GM21526 (cell line): Measurements from ENCODE around the gene OR11H12.
"Not testable (repeated sequence)": the region's sequence is repeated elsewhere in the genome, so short reads cannot be mapped to it uniquely, and the experiment has no call there.

Experiments used
- ATAC-seq: cut with Tn5 transposase; IDR thresholded peaks from one replicate; pipeline ENCODE4 v1.9.1; 2021; ENCODE audit warnings: moderate library complexity; ENCODE audit not compliant: unreplicated experiment, low FRiP score

Gene OR11H12, protein sequence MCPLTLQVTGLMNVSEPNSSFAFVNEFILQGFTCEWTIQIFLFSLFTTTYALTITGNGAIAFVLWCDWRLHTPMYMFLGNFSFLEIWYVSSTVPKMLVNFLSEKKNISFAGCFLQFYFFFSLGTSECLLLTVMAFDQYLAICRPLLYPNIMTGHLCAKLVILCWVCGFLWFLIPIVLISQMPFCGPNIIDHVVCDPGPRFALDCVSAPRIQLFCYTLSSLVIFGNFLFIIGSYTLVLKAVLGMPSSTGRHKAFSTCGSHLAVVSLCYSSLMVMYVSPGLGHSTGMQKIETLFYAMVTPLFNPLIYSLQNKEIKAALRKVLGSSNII

DNA sequence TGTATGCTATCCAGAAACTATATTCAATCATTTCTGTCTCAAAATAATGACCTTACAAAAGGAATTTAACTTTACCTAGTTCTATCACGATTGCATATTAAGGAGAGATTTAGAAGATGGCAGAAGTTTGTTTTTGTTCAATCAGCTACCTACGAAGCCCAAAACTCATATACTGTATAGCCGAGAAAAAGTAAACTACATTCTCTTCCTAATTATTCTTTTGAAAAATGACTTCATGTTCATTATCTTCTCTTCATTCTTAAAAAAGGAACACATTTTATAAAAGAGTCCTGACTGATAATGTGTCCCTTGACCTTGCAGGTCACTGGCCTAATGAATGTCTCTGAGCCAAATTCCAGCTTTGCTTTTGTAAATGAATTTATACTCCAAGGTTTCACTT, at the start of gene OR11H12:
OR11H12 (plus strand) TSS at position 301 of the 400 bp plus-strand sequence; CDS start at position 301, 0 bp downstream.
- not testable (repeated sequence) for ATAC-seq

DNA sequence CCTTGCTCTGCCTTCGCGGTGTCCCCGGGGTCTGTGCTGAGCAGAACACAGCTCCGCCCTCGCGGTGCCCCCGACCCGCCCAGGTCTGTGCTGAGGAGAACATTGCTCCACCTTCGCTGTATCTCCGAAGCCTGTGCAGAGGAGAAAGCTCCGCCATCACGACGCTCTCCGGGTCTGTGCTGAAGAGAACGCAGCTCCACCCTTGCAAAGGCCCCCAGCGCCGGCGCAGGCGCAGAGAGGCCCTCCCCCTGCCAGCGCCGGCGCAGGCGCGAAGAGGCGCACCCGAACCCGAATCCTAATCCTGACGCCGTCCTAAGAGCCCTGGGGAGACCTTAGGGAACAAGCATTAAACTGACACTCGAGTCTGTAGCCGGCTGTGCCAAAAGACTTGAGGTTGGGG, 18.0 kb upstream of the OR11H12 start:
- ATAC-seq: not testable (repeated sequence)

DNA sequence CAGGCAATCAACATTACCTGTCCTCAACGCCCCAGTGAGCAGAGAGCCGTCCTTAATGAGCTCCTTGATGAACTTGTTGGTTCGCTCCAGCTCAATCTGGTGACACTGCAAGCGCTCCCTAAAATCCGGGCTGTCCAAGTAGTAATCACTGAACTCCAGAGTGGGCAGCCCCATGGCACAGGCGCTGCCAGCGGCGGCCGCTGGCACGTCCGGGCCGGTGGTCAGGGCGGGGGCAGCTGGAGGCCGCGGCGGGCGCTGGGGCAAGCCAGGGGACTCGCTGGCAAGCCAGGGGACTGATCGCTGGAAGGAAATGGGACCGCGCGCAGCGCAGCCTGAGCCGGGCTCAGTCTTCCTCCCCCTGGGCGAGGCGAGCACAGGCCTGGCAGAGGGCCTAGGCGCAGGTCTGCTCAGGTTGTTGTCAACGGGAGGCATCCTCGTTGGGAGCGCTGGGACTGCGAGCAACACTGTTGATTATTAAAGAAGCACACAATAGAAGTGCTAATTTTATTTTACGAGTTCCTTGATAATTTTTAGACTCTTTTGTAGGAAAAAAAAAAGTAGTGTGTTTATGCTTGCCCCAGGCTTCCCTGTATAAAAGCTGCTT, 25.8 kb downstream of the OR11H12 start:
- ATAC-seq: not testable (repeated sequence)

DNA sequence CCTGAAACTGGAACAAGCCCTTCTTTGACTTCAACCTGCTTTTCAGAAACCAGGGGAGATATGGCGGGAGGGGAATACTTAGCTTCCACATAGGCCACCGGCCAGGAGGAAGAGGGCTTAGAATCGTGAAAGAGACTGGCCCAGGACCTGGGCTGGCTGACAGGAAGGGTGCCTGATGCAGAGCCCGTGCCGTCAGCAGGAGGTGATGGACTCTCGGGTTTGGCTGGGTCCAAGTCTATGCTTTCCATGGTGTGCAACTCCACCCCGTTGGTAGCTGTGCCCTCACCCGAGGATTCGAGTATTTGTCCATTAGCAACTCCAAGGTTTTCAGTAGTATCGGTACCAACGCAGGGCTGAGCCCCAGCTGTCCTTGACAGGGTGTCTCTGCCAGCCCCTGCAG, 35.1 kb downstream of the OR11H12 start:
- ATAC-seq: not testable (repeated sequence)

DNA sequence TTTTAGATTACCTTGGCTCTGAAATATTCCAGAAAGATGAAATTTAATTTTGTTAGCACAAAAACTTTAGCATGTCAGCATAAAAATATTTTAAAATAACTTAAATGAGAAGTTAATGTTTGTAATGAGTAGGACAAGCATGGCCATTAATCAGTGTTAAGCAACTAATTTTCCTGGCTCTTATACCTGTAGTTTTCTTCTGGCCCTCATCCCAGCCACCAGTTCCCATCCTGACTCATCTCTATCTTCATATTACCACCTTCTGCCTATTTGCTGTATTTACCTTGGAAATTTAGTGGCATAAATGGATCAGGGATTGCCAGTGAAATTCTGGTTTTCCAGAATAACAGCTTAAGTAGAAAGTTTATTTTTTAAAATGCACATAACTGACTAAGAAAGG, 37.1 kb downstream of the OR11H12 start:
- not testable (repeated sequence) for ATAC-seq

DNA sequence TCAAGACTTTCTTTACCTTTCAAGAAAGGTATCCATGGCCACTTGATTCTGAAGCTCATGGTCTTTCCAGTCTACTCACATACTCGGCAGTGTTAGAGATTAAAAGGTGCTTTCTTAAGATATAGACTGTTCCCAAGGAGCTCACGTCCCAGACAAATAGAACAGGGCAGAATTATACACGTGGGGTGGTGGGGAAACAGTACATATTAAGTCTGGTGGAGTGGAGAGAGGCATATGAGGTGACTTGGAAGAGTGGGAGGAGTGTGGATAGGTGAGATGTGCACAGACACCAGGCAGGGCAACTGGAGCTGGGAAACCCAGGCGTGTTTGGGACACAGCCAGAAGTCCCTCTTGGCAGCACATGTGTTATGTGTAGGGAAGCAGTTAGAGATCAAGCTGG, 37.9 kb downstream of the OR11H12 start:
- not testable (repeated sequence) for ATAC-seq

DNA sequence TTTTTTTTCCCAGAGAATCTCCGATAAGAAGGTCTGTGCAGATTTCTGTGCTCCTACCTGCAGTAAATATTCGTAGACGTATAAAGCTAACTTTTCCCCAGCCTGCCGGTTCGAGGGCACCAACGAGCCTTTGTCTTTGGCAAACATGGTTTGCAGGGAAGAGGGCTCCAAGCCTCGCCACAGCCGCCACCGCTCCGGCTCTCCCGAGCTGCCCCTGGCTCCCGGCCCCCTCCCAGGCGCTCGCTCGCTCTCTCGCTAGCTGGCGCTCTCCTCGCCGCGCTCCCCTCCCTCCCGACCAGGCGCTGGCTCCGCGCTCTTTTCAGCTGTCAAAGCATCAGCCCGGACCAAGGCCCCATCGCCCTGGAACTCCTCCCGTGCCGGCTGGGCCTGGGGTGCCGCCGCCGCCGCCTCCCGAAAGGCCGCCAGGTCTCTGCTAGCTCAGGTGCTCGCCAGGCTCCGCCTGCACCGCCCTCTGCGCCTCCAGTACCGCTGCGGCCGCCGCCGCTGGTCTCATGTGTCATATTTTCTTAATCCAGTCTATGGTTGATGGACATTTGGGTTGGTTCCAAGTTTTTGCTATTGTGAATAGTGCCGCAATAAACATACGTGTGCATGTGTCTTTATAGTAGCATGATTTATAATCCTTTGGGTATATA, 45.3 kb downstream of the OR11H12 start:
- ATAC-seq: not testable (repeated sequence)
